HG03558 (cell line): ENCODE measurements around the gene LTO1.
"Not testable (repeated sequence)": the region's sequence is repeated elsewhere in the genome, so short reads cannot be mapped to it uniquely, and the experiment has no call there.

Experiments
- ATAC-seq: cut with Tn5 transposase; IDR thresholded peaks from one replicate; pipeline ENCODE4 v1.9.1; 2021; ENCODE audit warnings: moderate number of reproducible peaks; ENCODE audit not compliant: unreplicated experiment; ENCODE audit errors: extremely low read depth

Gene LTO1

GRCh38 chr11:69637941-69638871 lies 36.9 kb downstream of the LTO1 start:
- no peak for ATAC-seq

- ATAC-seq = no peak
These were observed 37.8 kb downstream of the LTO1 start for GRCh38 chr11:69637198-69637940.

GRCh38 chr11:69636512-69637197 lies 38.5 kb downstream of the LTO1 start:
- no peak for ATAC-seq

- ATAC-seq = no peak
These were observed 39.2 kb downstream of the LTO1 start for GRCh38 chr11:69635804-69636511.

- ATAC-seq = no peak
These were observed 40.0 kb downstream of the LTO1 start for GRCh38 chr11:69635195-69635594.

- ATAC-seq = no peak
These were observed 40.6 kb downstream of the LTO1 start for GRCh38 chr11:69634590-69634989.

- no peak for ATAC-seq
These were observed 41.1 kb downstream of the LTO1 start for GRCh38 chr11:69634069-69634468.

GRCh38 chr11:69632900-69633299 lies 42.3 kb downstream of the LTO1 start:
- ATAC-seq = no peak

GRCh38 chr11:69630424-69630823 lies 44.7 kb downstream of the LTO1 start:
- ATAC-seq = no peak

- ATAC-seq = no peak
These were observed 45.1 kb downstream of the LTO1 start for GRCh38 chr11:69630017-69630416.

- ATAC-seq = no peak
These were observed 47.6 kb downstream of the LTO1 start for GRCh38 chr11:69627551-69627950.

GRCh38 chr11:69625476-69625875 lies 49.7 kb downstream of the LTO1 start:
- no peak for ATAC-seq

- ATAC-seq = no peak
These were observed 50.9 kb downstream of the LTO1 start for GRCh38 chr11:69624293-69624692.

- ATAC-seq = not testable (repeated sequence)
These were observed 53.0 kb downstream of the LTO1 start for GRCh38 chr11:69622097-69622681.

- ATAC-seq = no peak
These were observed 54.4 kb downstream of the LTO1 start for GRCh38 chr11:69620683-69621290.

GRCh38 chr11:69618237-69618636 lies 56.9 kb downstream of the LTO1 start:
- ATAC-seq = no peak

- ATAC-seq = no peak
These were observed 57.5 kb downstream of the LTO1 start for GRCh38 chr11:69617682-69618081.

GRCh38 chr11:69617220-69617619 lies 57.9 kb downstream of the LTO1 start:
- no peak for ATAC-seq
